Osteoblast (primary cell): Measurements from ENCODE around the gene CAMK2N2. TPM values are rescaled to one million over a fixed set of nuclear protein-coding genes. Genes with fewer than 3 reads are reported as not detected.

Experiments used
- DNase-seq: peaks from one replicate; pipeline ENCODE4 v3.0.0; 2011; ENCODE audit warnings: low spot score, mixed read lengths; ENCODE audit not compliant: insufficient read length; ENCODE audit errors: missing footprints
- H2AFZ ChIP-seq: 2 replicates; pipeline ENCODE4 v1.6.0; 2011; ENCODE audit warnings: mild to moderate bottlenecking, low read length
- H3K27ac ChIP-seq: 2 replicates; pipeline ENCODE4 v1.5.1; 2011; ENCODE audit warnings: mild to moderate bottlenecking, low read depth, low read length, moderate library complexity
- H3K27me3 ChIP-seq: 2 replicates; pipeline ENCODE4 v1.6.0; 2012; ENCODE audit warnings: mild to moderate bottlenecking, control low read depth, inconsistent platforms, low read length, moderate library complexity; ENCODE audit not compliant: insufficient read depth
- H3K36me3 ChIP-seq: 2 replicates; pipeline ENCODE4 v1.5.1; 2011; ENCODE audit warnings: mild to moderate bottlenecking, low read length, control low read depth, moderate library complexity; ENCODE audit not compliant: insufficient read depth
- H3K4me1 ChIP-seq: 2 replicates; pipeline ENCODE4 v1.5.1; 2011; ENCODE audit warnings: mild to moderate bottlenecking, low read length, control low read depth, moderate library complexity; ENCODE audit not compliant: insufficient read depth
- H3K4me2 ChIP-seq: 2 replicates; pipeline ENCODE4 v1.6.0; 2011; ENCODE audit warnings: mild to moderate bottlenecking, low read length; ENCODE audit not compliant: insufficient read depth
- H3K4me3 ChIP-seq: fragments of 200-600 bp; sonication (generic); 3 replicates; pipeline ENCODE4 v1.5.1; 2012; ENCODE audit warnings: mild to moderate bottlenecking, low read length, inconsistent platforms; ENCODE audit not compliant: insufficient read depth
- H3K79me2 ChIP-seq: 2 replicates; pipeline ENCODE4 v1.6.0; 2012; ENCODE audit warnings: mild to moderate bottlenecking, low read length, control low read depth, inconsistent platforms; ENCODE audit not compliant: insufficient read depth
- H3K9me3 ChIP-seq: 2 replicates; pipeline ENCODE4 v1.5.1; 2011; ENCODE audit warnings: low read depth, low read length, control low read depth
- H4K20me1 ChIP-seq: 2 replicates; pipeline ENCODE4 v1.6.0; 2012; ENCODE audit warnings: mild to moderate bottlenecking, low read length, control low read depth; ENCODE audit not compliant: insufficient read depth
- CTCF ChIP-seq: IDR thresholded peaks from 2 replicates; pipeline ENCODE4 v1.5.1; 2011; ENCODE audit warnings: mild to moderate bottlenecking, low read depth, low read length, moderate library complexity; ENCODE audit errors: extremely low read depth
- total RNA-seq: library from RNA; depleted of rRNA; stranded (reverse); fragments of >200 nt; gene quantifications from 2 replicates; pipeline ENCODE4 v1.2.3, GENCODE V29; 2012

CAMK2N2 gene
- total RNA-seq, 1 donor: not detected

- Histone ChIP-seq H3K4me3 (peak overlapping the region; percentile 87), H3K27ac (peak overlapping the region; percentile 95), H3K4me2 (peak overlapping the region; percentile 100), H3K4me1 (peaks cover 21% of the 10 kb centered on the region), H3K36me3 (peaks cover under 1% of the 10 kb centered on the region), H2AFZ (peak overlapping the region; percentile 100), H4K20me1 (peaks cover 10% of the 10 kb centered on the region), H3K79me2 (peaks cover 22% of the 10 kb centered on the region), H3K27me3 (no peaks in the 10 kb centered on the region), H3K9me3 (no peaks in the 10 kb centered on the region)
- TF ChIP-seq CTCF: peak; percentile 98
- peak; percentile 97 for DNase-seq
Measured at GRCh38 chr3:184250167-184250828, 11.1 kb downstream of the CAMK2N2 start.

DNA sequence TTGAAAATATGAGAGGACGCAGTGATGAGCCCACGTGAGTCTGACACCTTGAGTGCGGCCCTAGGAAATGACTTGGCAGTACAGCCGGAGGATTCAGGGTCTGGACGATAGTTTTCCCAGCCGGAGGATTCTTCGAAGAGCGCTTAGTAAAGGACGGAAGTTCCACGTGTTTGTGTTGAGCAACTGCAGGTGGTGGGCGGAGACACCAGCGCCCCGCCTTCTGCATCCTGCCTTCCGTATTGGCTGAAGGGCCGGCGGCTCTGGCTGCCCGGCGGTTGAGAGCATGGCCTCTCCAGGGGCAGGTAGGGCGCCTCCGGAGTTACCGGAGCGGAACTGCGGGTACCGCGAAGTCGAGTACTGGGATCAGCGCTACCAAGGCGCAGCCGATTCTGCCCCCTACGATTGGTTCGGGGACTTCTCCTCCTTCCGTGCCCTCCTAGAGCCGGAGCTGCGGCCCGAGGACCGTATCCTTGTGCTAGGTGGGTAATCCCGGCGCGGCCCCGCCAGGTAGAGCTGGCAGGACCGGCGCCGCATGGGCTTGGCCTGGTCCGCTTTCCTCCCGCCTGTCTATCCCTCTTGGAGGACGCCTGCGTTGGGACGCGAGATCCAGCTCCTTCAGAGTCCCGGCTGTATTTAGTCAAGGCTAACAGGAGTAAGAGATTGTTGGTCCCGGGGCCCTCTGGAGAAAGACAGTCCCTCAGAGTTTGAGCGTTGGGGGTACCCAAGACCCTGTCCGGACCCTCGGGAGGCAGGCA, 11.8 kb downstream of the CAMK2N2 start, which contains the start of gene EEF1AKMT4:
Gene EEF1AKMT4, plus strand, starts transcription at position 261 of the 755 bp plus-strand sequence. Its CDS starts 23 bp downstream, at position 284.
- peaks cover 5% of the 10 kb centered on the region for H4K20me1 ChIP-seq
- peak; percentile 99 for DNase-seq
- no peaks in the 10 kb centered on the region for H3K9me3 ChIP-seq
- H3K36me3 ChIP-seq: peaks cover 7% of the 10 kb centered on the region
- peak within 1 kb of the TSS; percentile 95 for H3K27ac ChIP-seq
- H3K4me2 ChIP-seq: peak within 1 kb of the TSS; percentile 100
- H3K4me3 ChIP-seq: peak within 1 kb of the TSS; percentile 87
- peak; percentile 42 for TF ChIP-seq CTCF
- peak within 1 kb of the TSS; percentile 100 for H2AFZ ChIP-seq
- peaks cover 22% of the 10 kb centered on the region for H3K79me2 ChIP-seq
- no peaks in the 10 kb centered on the region for H3K27me3 ChIP-seq
- H3K4me1 ChIP-seq: peaks cover 21% of the 10 kb centered on the region

- Histone ChIP-seq H3K27me3 (no peaks in the 10 kb centered on the region), H3K4me3 (peak within 1 kb of the TSS; percentile 87), H4K20me1 (peaks cover 5% of the 10 kb centered on the region), H3K36me3 (peaks cover 14% of the 10 kb centered on the region), H2AFZ (peak within 1 kb of the TSS; percentile 100), H3K4me1 (peaks cover 21% of the 10 kb centered on the region), H3K79me2 (peaks cover 22% of the 10 kb centered on the region), H3K27ac (peak within 1 kb of the TSS; percentile 95), H3K9me3 (no peaks in the 10 kb centered on the region), H3K4me2 (peak within 1 kb of the TSS; percentile 100)
- peak; percentile 97 for DNase-seq
- TF ChIP-seq CTCF: no peak
Measured at GRCh38 chr3:184248454-184249411, 12.6 kb downstream of the CAMK2N2 start, which contains the start of gene ALG3. Gene ALG3 (minus strand): TSS chr3:184248962. CDS start chr3:184248940, 22 bp downstream.
